ENCODE measurements around the gene SPATA3.

DNA sequence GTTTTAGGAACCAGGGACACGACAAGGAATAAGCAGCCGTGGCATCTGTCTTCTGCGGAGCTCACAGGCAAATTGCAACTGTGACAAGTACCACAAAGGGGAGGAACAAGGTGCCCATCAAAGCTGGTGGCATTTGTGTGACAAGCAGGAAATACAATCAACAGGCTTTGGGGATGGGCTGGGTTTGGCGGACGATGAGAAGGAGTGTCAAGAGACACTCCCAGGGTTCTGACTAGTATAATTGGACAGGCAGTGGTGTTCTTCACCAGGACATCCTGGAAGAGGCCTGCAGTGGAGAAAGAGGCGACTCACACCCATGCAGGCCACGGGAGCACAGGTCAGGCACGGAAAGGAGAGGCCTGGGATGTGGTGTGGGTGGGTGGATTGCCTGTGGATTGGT, 14.2 kb upstream of the SPATA3 start:
- TF ChIP-seq CTCF (tag by site-specific recombination; IDR thresholded peaks at IDR 0.05) (no peak), ELK4 (IDR thresholded peaks at IDR 0.05; ENCODE audit: borderline replicate concordance, low read depth, low read length) (no peak)

Measured in HEK293 (cell line).